Measurements from ENCODE around the gene IFRD2. TPM values are rescaled to one million over a fixed set of nuclear protein-coding genes. Genes with fewer than 3 reads are reported as not detected.

The IFRD2 gene
- total and polyA plus RNA-seq, 2 of the 13 experiments (the other 11 are each of a cell fraction or from before 2014, with no cell fraction given), result 32.8 to 96.1 TPM

DNA sequence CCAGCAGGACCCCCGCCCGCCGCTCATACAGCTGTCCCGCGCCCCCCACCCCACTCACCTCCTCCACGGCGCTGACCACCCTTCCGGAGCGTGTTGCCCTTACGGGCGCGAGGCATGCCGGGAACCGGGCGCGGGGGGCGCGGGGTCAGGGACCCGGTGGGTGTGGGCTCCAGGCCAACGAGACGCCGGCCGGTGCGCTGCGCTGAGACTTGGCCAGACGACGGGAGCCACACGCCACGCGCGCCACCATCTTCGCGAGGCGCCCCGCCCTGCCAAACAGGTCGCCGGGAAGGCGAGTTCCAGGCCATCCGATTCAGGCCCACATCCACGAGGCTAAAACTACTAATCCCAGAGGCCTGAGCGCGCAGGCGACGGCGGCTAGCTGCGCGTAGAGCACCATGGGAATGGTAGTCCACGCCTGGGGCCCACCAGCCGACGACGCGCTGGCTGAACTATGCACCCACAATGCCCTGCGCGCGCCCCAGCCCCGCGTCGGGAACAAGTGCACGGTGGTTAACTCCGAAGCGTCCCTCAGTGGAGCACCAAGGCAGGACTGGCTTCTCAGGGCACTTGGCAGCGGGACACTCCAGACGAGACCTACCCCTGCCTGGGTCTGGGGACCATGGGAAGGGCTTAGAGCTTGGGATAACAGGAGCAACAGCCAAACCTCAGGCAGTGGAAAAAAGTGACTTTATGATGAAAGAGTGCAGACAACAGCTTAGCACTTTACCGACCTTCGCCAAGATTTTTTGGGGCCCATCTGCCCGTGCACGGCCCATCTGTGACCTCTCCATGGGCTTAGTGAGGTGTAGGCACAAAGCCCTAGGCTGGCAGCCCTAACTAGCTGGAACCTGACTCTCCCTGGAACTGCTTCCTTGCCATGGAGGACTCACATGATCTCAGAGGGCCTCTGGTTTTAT, at the start of gene IFRD2 (continued):
- TF ChIP-seq ZSCAN22 (CRISPR knock-in tag; IDR thresholded peaks at IDR 0.05) (no peak), SMARCE1 (IDR thresholded peaks at IDR 0.05; ENCODE audit: borderline replicate concordance) (no peak), ZNF138 (CRISPR knock-in tag; IDR thresholded peaks at IDR 0.05; ENCODE audit: low read depth) (peak; percentile 11; the same call in 1 of the 2 replicates), TEAD3 (CRISPR knock-in tag; optimal IDR thresholded peaks at IDR 0.05; ENCODE audit: borderline replicate concordance) (peak; percentile 67), ZNF792 (CRISPR knock-in tag; IDR thresholded peaks at IDR 0.05) (no peak), NFE2L2 (IDR thresholded peaks at IDR 0.05; ENCODE audit: low read length) (peak; percentile 26; the same call in 1 of the 2 replicates), SNAI1 (CRISPR knock-in tag; IDR thresholded peaks at IDR 0.05; ENCODE audit: borderline replicate concordance) (no peak), POLR2G (IDR thresholded peaks at IDR 0.05; ENCODE audit: low read depth, low read length) (peak; percentile 87), MED13 (CRISPR knock-in tag; IDR thresholded peaks at IDR 0.05) (no peak), RFXANK (CRISPR knock-in tag; IDR thresholded peaks at IDR 0.05) (peak; percentile 47; the same call in 1 of the 2 replicates), PCBP2 (optimal IDR thresholded peaks at IDR 0.05; ENCODE audit: low read depth, low read length, poor library complexity, severe bottlenecking) (no peak)
- TF ChIP-seq, protein P1, sequence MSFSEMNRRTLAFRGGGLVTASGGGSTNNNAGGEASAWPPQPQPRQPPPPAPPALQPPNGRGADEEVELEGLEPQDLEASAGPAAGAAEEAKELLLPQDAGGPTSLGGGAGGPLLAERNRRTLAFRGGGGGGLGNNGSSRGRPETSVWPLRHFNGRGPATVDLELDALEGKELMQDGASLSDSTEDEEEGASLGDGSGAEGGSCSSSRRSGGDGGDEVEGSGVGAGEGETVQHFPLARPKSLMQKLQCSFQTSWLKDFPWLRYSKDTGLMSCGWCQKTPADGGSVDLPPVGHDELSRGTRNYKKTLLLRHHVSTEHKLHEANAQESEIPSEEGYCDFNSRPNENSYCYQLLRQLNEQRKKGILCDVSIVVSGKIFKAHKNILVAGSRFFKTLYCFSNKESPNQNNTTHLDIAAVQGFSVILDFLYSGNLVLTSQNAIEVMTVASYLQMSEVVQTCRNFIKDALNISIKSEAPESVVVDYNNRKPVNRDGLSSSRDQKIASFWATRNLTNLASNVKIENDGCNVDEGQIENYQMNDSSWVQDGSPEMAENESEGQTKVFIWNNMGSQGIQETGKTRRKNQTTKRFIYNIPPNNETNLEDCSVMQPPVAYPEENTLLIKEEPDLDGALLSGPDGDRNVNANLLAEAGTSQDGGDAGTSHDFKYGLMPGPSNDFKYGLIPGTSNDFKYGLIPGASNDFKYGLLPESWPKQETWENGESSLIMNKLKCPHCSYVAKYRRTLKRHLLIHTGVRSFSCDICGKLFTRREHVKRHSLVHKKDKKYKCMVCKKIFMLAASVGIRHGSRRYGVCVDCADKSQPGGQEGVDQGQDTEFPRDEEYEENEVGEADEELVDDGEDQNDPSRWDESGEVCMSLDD (CRISPR knock-in tag; IDR thresholded peaks at IDR 0.05; ENCODE audit: borderline replicate concordance), result no peak
- TF ChIP-seq, protein P2, sequence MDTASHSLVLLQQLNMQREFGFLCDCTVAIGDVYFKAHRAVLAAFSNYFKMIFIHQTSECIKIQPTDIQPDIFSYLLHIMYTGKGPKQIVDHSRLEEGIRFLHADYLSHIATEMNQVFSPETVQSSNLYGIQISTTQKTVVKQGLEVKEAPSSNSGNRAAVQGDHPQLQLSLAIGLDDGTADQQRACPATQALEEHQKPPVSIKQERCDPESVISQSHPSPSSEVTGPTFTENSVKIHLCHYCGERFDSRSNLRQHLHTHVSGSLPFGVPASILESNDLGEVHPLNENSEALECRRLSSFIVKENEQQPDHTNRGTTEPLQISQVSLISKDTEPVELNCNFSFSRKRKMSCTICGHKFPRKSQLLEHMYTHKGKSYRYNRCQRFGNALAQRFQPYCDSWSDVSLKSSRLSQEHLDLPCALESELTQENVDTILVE (CRISPR knock-in tag; IDR thresholded peaks at IDR 0.05), result peak; percentile 32; the same call in 1 of the 2 replicates
- TF ChIP-seq, protein P3, sequence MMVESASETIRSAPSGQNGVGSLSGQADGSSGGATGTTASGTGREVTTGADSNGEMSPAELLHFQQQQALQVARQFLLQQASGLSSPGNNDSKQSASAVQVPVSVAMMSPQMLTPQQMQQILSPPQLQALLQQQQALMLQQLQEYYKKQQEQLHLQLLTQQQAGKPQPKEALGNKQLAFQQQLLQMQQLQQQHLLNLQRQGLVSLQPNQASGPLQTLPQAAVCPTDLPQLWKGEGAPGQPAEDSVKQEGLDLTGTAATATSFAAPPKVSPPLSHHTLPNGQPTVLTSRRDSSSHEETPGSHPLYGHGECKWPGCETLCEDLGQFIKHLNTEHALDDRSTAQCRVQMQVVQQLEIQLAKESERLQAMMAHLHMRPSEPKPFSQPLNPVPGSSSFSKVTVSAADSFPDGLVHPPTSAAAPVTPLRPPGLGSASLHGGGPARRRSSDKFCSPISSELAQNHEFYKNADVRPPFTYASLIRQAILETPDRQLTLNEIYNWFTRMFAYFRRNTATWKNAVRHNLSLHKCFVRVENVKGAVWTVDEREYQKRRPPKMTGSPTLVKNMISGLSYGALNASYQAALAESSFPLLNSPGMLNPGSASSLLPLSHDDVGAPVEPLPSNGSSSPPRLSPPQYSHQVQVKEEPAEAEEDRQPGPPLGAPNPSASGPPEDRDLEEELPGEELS (CRISPR knock-in tag; IDR thresholded peaks at IDR 0.05), result no peak; the same call in 1 of the 2 replicates
- TF ChIP-seq, protein P4, sequence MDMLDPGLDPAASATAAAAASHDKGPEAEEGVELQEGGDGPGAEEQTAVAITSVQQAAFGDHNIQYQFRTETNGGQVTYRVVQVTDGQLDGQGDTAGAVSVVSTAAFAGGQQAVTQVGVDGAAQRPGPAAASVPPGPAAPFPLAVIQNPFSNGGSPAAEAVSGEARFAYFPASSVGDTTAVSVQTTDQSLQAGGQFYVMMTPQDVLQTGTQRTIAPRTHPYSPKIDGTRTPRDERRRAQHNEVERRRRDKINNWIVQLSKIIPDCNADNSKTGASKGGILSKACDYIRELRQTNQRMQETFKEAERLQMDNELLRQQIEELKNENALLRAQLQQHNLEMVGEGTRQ (IDR thresholded peaks at IDR 0.05; ENCODE audit: low read depth, low read length), result no peak
- TF ChIP-seq, protein P4 (CRISPR knock-in tag; IDR thresholded peaks at IDR 0.05; ENCODE audit: borderline replicate concordance), result no peak; the same call in 1 of the 2 replicates
- TF ChIP-seq, protein P5, sequence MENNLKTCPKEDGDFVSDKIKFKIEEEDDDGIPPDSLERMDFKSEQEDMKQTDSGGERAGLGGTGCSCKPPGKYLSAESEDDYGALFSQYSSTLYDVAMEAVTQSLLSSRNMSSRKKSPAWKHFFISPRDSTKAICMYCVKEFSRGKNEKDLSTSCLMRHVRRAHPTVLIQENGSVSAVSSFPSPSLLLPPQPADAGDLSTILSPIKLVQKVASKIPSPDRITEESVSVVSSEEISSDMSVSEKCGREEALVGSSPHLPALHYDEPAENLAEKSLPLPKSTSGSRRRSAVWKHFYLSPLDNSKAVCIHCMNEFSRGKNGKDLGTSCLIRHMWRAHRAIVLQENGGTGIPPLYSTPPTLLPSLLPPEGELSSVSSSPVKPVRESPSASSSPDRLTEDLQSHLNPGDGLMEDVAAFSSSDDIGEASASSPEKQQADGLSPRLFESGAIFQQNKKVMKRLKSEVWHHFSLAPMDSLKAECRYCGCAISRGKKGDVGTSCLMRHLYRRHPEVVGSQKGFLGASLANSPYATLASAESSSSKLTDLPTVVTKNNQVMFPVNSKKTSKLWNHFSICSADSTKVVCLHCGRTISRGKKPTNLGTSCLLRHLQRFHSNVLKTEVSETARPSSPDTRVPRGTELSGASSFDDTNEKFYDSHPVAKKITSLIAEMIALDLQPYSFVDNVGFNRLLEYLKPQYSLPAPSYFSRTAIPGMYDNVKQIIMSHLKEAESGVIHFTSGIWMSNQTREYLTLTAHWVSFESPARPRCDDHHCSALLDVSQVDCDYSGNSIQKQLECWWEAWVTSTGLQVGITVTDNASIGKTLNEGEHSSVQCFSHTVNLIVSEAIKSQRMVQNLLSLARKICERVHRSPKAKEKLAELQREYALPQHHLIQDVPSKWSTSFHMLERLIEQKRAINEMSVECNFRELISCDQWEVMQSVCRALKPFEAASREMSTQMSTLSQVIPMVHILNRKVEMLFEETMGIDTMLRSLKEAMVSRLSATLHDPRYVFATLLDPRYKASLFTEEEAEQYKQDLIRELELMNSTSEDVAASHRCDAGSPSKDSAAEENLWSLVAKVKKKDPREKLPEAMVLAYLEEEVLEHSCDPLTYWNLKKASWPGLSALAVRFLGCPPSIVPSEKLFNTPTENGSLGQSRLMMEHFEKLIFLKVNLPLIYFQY (CRISPR knock-in tag; IDR thresholded peaks at IDR 0.05; ENCODE audit: borderline replicate concordance), result no peak

Measured in HepG2 (cell line).